PFSK-1 (cell line): ENCODE measurements around the gene GNPNAT1.

ENCODE experiments used
- FOXP2 ChIP-seq: optimal IDR thresholded peaks from 2 replicates; pipeline ENCODE3; 2011; ENCODE audit warnings: borderline replicate concordance, control low read depth, inconsistent platforms; ENCODE audit not compliant: insufficient read depth; ENCODE audit errors: extremely low read length, extremely low read depth
- POLR2AphosphoS5 ChIP-seq: IDR thresholded peaks from 2 replicates; pipeline ENCODE4 v1.6.1; 2012; ENCODE audit warnings: low read depth, mild to moderate bottlenecking, control low read depth, low read length, moderate library complexity
- REST ChIP-seq, 2 experiments: IDR thresholded peaks; 2 replicates each; pipeline versions ENCODE4 v1.6.1 to v1.8.0; 2011 to 2012; ENCODE audit warnings: low read depth in 2 of 2, low read length in 2 of 2, control low read depth in 1 of 2, inconsistent platforms in 1 of 2, mild to moderate bottlenecking in 1 of 2, moderate library complexity in 1 of 2; ENCODE audit not compliant: insufficient read depth in 1 of 2
- SIN3A ChIP-seq: IDR thresholded peaks from 2 replicates; pipeline ENCODE4 v1.6.1; 2012; ENCODE audit warnings: mild to moderate bottlenecking, low read length, moderate library complexity, borderline replicate concordance; ENCODE audit not compliant: insufficient read depth
- TAF1 ChIP-seq: IDR thresholded peaks from 2 replicates; pipeline ENCODE4 v1.6.1; 2012; ENCODE audit warnings: low read length, control low read depth, borderline replicate concordance; ENCODE audit not compliant: insufficient read depth

The GNPNAT1 gene

DNA sequence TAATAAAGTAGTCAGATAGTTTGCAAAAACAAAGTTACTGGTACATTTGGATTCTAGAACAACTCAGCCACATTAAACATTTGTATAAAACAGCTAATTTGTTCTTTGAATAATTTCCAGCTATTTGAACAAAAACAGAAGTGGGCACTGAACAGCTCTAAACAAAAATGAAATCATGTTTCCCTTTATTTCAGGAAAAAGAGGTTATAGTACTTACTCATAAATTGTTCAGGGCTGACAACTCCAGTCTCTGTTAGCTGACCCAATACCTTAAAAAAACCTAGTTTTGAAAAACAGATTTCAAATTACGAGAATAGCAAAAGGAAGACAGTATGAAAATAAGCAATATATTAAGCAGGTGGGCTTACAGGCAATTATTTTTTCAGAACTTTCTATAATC, 8.2 kb downstream of the GNPNAT1 start:
- TF ChIP-seq POLR2AphosphoS5 (no peak), FOXP2 (no peak), SIN3A (no peak), REST (IDR thresholded peaks at IDR 0.05; ENCODE audit: insufficient read depth in 1 of 2, low read depth in 2 of 2, low read length in 2 of 2) (no peak), TAF1 (no peak)

DNA sequence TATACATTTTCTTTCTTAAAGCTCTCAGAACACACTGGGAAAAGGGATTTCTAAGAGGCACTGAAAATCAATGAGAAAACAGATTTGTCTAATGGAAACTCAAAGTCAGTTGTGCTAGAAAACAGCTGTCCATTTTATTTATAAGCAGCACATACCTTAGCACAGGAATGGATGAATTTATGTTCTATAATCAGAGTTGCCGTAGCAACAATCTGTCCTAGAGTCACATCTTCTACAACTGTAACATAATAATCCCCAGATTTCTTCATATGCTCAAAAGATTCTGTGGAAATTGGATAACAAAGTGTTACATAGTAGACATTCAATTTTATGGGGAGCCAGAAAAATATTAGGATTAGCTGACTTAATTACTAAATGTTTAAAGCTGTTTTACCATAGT, 9.8 kb downstream of the GNPNAT1 start:
- TF ChIP-seq REST (IDR thresholded peaks at IDR 0.05; ENCODE audit: insufficient read depth in 1 of 2, low read depth in 2 of 2, low read length in 2 of 2) (no peak), POLR2AphosphoS5 (no peak), FOXP2 (no peak), SIN3A (no peak), TAF1 (no peak)

DNA sequence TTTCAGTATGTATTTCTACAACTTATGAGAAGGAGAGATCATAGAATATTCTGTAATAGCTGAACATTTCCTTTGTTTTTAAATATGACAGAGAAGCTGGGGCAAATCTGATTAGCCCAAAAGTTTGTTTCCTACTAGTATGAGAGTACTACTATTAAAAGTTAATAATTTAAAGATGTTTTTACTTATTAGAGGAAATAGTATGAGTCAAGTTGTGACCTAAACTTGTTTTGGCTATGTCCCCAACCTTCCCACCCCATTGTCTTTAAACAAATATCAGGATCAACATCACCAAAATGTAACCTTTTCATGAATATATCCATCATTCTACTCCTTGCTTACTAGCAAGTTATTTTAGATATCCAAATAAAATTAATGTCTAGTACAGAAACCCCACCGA, 10.5 kb downstream of the GNPNAT1 start:
- TF ChIP-seq TAF1 = no peak
- TF ChIP-seq SIN3A = no peak
- no peak for TF ChIP-seq REST (IDR thresholded peaks at IDR 0.05; ENCODE audit: insufficient read depth in 1 of 2, low read depth in 2 of 2, low read length in 2 of 2)
- TF ChIP-seq FOXP2 = no peak
- TF ChIP-seq POLR2AphosphoS5 = no peak

DNA sequence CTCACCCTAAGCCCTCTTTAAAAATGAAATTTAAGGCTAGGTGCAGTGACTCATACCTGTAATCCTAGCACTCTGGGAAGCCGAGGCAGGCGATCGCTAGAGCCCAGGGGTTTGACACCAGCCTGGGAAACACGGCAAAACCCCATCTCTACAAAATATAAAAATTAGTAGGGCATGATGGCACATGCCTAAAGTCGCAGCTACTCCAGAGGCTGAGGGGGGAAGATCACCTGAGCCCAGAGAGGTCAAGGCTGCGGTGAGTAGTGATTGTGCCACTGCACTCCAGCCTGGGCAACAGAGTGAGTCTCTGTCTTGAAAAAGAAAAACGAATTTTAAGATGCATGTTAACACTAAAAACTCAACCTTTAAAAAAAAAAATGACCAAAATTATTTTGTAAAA, 12.7 kb downstream of the GNPNAT1 start:
- no peak for TF ChIP-seq SIN3A
- TF ChIP-seq TAF1 = no peak
- TF ChIP-seq POLR2AphosphoS5 = no peak
- no peak for TF ChIP-seq REST (IDR thresholded peaks at IDR 0.05; ENCODE audit: insufficient read depth in 1 of 2, low read depth in 2 of 2, low read length in 2 of 2)
- TF ChIP-seq FOXP2 = no peak

DNA sequence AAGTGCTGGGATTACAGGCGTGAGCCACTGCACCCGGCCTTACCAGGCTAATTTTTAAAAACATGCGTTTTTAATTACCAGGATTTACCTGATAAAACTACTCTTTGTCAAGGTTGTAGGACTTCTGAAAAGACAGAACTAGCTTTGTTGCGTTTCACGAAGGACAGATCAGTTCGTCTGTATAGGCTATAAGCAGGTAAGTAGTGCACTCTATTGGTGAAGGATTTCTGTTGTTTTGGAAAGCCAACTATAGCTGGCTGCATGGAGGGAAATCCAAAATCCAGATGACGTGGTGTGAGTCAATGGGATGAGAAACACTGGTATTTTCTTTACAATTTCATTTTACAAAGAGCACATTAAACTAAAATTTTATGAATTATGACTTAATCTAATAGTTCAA, 14.6 kb downstream of the GNPNAT1 start:
- no peak for TF ChIP-seq TAF1
- no peak for TF ChIP-seq FOXP2
- no peak for TF ChIP-seq REST (IDR thresholded peaks at IDR 0.05; ENCODE audit: insufficient read depth in 1 of 2, low read depth in 2 of 2, low read length in 2 of 2)
- TF ChIP-seq POLR2AphosphoS5 = no peak
- no peak for TF ChIP-seq SIN3A
